Dermis microvascular lymphatic vessel endothelial cell (primary cell): Measurements from ENCODE around the gene RALGAPA2. TPM values are rescaled to one million over a fixed set of nuclear protein-coding genes. Genes with fewer than 3 reads are reported as not detected.

Source experiments
- DNase-seq, 2 donors: peaks; one replicate each; pipeline versions ENCODE4 v3.0.0 to v3.0.0-alpha.2; 2010; ENCODE audit warnings: low read depth in 2 of 2
- total RNA-seq: library from RNA; depleted of rRNA; stranded (reverse); fragments of >200 nt; gene quantifications from 2 replicates; pipeline ENCODE4 v1.2.1, GENCODE V29; 2014

Gene RALGAPA2
- total RNA-seq, 1 donor from 2014 or later = 20.4 TPM

GRCh38 chr20:20721489-20721888 lies 9.0 kb upstream of the RALGAPA2 start:
- DNase-seq = no peak

GRCh38 chr20:20720158-20720557 lies 7.7 kb upstream of the RALGAPA2 start:
- DNase-seq = no peak

- no peak for DNase-seq
These were observed 7.0 kb upstream of the RALGAPA2 start for GRCh38 chr20:20719411-20719810.

DNA sequence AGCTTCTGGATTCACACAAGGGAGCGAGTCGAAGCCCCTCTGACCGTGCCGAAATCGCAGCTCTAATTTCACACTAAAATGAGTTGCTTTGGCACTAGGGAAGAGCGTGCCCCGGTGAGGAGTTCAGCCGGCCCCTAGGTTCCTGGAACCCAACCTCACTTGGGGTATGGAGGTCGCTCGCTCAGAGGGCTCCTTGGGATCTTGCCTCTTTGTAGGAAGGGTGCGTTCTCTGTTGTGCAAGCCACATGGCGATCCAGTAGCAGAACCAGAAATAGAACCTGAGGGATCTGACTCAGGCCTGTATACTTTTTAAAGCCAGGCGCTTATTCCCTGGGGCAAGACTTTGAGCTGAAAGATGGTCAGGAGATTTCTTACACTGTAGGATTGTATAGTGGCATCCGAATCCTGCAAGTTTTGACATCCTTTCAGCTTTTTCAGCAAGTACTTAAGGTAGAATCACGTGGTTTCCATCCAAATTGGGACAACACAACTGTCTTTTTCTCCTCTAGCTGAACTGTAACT lies 861 bp upstream of the RALGAPA2 start:
- DNase-seq = no peak

DNA sequence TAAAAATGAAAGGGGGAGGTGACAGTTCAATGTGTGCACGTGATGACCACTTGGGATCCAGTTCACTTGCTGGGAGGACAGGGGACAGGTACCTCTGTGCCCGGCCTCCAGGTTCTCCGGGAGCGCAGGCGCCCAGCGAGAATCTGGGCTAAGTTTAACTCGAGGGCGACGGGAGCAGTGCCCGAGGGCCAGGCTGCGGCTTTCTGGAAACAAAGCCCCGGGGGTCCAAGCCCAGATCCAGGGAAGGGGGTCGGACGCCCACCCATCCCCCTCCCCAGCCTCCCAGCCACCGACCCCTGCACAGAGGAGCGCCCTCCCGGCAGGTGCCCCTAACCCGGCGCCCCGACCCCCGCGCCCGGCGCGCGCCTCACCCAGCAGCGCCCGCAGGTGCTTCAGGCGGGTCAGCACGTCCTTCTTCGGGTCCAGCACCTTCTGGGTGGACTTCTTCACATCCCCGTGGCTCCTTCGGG lies 405 bp downstream of the RALGAPA2 start:
- DNase-seq = peak in 1 of 2 donors; percentile 11

DNA sequence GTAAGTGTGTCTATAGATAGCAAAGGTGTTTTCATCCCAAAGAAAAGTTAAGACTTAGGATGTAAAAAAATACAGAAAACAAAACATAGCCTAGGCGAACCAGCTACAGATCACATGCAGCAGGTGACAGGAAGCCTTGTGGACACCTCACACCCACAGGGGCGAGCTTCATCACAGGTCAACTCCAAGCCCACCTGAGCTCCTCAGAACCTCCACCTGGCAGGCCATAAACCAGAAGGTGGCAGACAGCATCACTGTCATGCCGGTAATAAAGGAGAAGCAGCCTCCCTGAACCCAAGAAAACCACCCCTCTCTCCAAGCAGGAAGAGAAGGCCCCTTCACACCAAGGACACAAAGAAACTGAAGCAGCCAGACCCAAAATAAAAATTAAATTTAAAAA lies 1.0 kb downstream of the RALGAPA2 start:
- DNase-seq = peak in 1 of 2 donors; percentile 16

GRCh38 chr20:20710443-20711315 lies 1.8 kb downstream of the RALGAPA2 start:
- peak; percentile 39 to 67 for DNase-seq

DNA sequence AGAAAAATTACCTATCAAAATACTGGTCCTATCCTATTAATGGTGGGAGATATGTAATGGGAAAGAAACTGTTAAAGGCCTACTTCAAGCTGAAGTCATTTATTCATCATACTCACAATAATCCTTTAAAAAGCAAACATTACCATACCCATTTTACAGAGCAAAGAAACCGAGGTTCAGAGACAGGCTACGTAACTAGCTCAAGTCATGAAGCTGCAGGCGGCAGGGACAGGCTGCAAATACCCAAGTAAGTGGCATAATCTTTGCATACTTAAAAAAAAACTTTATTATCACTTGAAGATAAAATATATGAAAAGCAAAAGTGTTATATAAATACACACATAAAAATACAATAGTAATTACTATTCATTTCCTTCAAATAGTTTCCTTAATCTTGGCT lies 2.6 kb downstream of the RALGAPA2 start:
- DNase-seq = no peak

- DNase-seq = no peak
These were observed 6.2 kb downstream of the RALGAPA2 start for GRCh38 chr20:20706285-20706684.

- no peak for DNase-seq
These were observed 9.9 kb downstream of the RALGAPA2 start for GRCh38 chr20:20702330-20703245.

GRCh38 chr20:20699917-20700316 lies 12.5 kb downstream of the RALGAPA2 start:
- no peak for DNase-seq

GRCh38 chr20:20699144-20699543 lies 13.3 kb downstream of the RALGAPA2 start:
- peak; percentile 9 to 22 for DNase-seq

DNA sequence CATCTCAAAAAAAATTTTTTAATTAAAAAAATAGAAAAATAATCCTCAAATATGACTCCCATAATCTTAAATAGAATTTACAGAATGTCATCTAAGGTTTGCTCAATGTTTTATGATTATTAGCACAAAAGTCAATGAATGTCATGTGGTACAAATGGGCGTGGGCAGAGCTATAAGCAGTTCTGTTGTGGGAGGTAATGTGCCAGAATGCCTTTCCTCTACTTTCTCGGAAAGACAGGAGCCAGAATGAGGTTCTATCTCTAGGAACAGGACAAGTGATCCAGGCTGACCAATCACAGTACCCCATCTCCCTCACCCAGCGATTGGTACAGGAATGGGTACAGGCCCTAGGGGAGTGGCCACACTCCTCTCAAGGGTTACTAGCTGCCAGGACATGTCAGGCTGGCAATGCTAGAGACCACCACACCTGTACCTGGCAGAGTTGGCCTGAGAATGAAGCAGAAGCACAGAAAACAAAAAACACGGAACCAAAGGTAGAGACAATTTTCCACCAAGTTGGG lies 15.1 kb downstream of the RALGAPA2 start:
- DNase-seq = no peak

- peak; percentile 47 to 50 for DNase-seq
These were observed 17.1 kb downstream of the RALGAPA2 start for GRCh38 chr20:20695250-20695816.

DNA sequence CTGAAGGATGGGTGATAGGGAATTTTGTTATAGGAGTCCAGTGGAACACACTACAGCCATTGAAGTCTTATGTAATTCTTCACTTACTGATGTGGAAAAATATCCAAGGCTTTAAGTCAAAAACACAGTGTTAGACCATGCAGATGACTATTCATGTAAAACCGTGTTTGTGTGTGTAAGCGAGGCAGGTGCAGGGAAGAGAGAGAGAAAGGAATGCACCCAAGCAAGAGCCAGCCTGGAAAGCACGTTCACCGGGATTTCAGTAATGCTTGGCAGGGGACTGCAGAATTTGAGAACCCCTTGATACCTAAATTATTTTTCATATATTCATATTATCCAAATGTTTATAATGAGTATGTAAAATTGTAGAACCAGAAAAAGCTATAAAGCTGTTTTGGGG lies 17.9 kb downstream of the RALGAPA2 start:
- DNase-seq = no peak

- DNase-seq = no peak
These were observed 19.9 kb downstream of the RALGAPA2 start for GRCh38 chr20:20692587-20692986.

DNA sequence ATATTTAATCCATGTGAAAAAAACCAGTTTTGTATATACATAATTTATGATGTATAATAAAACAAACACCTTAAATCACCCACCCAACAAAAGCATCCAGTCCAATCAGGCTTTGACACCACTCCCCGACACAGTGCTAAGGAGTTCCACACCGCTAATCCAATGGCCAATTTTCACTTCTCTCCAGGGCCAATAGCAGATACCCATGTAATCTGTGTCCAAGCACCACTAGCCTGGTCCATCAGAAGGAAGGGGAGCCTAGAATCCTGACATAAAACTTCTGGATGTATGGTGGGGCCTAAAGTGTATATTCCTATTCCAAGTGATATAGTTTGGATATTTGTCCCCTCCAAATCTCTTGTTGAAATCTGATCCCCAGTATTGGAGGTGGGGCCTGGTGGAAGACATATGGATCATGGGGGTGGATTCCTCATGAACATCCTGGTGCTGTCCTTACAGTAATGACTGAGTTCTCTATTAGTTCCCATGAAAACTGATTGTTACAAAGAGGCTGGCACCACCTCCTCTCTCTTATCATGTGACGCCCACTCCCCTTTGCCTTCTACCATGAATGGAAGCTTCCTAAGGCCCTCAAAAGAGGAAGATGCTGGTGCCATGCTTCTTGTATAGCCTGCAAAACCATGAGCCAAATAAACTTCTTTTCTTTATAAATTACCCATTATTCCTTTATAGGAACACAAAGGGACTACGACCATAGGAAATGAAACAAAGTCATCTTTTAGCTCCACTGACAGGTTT lies 20.8 kb downstream of the RALGAPA2 start:
- no peak for DNase-seq

GRCh38 chr20:20690676-20691476 lies 21.6 kb downstream of the RALGAPA2 start:
- no peak for DNase-seq

DNA sequence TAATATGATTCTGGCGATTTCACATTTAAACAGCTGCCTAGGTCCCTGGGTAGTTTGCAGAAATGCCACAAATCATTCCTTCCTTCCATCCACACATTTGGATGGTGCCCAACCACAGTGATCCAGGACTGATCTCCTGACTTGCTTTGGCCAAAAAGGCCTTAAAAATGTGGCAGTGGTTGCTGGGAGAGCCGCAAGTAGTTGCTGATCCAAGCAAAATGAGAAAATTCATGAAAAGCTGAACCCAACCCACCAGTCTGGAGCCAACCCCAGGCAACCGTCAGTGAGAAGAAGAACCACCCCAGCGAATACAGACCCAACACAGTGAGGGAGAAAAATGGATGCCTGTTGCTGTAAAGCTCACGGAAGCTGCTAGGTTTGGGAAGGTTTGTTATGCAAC lies 25.1 kb downstream of the RALGAPA2 start:
- DNase-seq = no peak

DNA sequence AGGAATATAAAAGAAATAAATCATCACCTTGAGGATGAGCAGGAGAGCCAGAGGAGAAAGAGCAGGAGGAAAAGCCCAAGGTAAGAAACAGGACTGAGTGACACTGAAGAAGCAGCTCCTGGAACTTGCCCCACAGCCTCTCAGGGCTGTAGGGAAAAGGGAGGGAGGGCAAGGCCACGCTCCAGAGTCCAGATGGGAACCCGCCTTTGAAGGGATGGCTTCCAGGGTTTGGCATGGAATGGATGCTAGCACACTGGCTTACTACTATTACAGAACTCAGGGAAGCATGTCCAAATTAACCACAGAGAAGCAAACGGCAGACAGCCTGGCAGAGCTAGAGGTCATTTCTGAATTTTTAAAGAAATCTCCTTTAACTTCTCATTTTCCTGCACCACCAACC lies 26.8 kb downstream of the RALGAPA2 start:
- no peak for DNase-seq
